ENCODE measurements around the gene CDC14B. TPM values are rescaled to one million over a fixed set of nuclear protein-coding genes. Genes with fewer than 3 reads are reported as not detected.

The CDC14B gene
- total RNA-seq, 6 experiments from 2014 or later: 13.7 to 38.0 (median 25.7) TPM

- peak overlapping the region in 1 of 3 donors; percentile 92 for H3K27ac ChIP-seq
- WGBS (ENCODE audit: insufficient coverage, low coverage, low lambda C conversion rate, missing lambda C conversion rate): 83% methylated on average over 7 of the region's 13 CpGs
- DNase-seq: no peak
- no peaks in the 10 kb centered on the region for H3K9me3 ChIP-seq
- ATAC-seq: no peak
- H3K4me1 ChIP-seq: peaks cover 0 to 48% (median 14%) of the 10 kb centered on the region in 4 donors
- TF ChIP-seq CTCF (IDR thresholded peaks at IDR 0.05) (no peak), POLR2A (IDR thresholded peaks at IDR 0.05) (no peak)
- intact Hi-C loops (cut with DNase I): no loop called here
- no peak overlapping the region for H3K4me3 ChIP-seq
- H3K36me3 ChIP-seq: peaks cover 0 to 3% (median 0%) of the 10 kb centered on the region in 4 donors
- H3K27me3 ChIP-seq: no peaks in the 10 kb centered on the region
Observed at GRCh38 chr9:96493757-96494156, 125.9 kb downstream of the CDC14B start.

GRCh38 chr9:96492993-96493531 is 126.6 kb downstream of the CDC14B start:
- no peaks in the 10 kb centered on the region for H3K9me3 ChIP-seq
- no peak overlapping the region for H3K4me3 ChIP-seq
- peak overlapping the region in 2 of 3 donors; percentile 73 to 92 for H3K27ac ChIP-seq
- ATAC-seq (no peak), DNase-seq (no peak)
- H3K4me1 ChIP-seq: peaks cover 0 to 55% (median 15%) of the 10 kb centered on the region in 4 donors
- H3K27me3 ChIP-seq: no peaks in the 10 kb centered on the region
- TF ChIP-seq POLR2A (IDR thresholded peaks at IDR 0.05) (no peak), CTCF (IDR thresholded peaks at IDR 0.05) (no peak)
- intact Hi-C loops (cut with DNase I): no loop called here
- H3K36me3 ChIP-seq: peaks cover 0 to 3% (median 0%) of the 10 kb centered on the region in 4 donors
- WGBS (ENCODE audit: insufficient coverage, low coverage, low lambda C conversion rate, missing lambda C conversion rate): 97% methylated on average over 5 of the region's 12 CpGs

DNA sequence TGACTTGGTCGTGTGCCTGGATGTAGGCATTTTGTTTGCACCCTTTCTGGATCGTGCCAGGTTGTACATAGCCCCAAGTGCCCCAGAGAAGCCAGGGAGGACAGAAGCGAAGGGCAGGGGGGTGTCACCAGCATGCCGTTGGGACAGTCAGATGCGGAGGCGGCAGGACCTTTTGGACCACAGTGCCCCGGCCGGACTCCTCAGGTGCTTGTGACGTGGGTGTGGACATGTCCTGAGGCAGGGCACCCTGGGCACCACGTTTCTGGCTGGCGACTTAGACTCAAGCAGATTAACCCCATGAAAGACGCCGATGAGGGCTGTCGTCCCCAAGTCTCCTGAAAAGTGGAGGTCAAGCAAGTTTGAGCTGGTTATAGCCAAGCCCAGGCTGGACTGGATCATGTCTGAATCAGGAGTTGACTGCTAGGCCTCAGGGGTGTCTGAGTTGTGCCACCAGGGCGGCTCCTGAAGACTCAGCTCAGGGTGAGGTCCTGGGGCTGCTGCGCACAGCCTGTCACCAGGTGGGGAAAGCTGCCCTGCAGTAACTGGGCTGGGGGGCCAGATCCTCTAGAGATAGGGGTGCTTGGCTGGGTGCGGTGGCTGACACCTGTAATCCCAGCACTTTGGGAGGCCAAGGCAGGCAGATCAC is 127.6 kb downstream of the CDC14B start:
- peaks cover 0 to 3% (median 0%) of the 10 kb centered on the region in 4 donors for H3K36me3 ChIP-seq
- no peaks in the 10 kb centered on the region for H3K27me3 ChIP-seq
- H3K9me3 ChIP-seq: no peaks in the 10 kb centered on the region
- intact Hi-C loops (cut with DNase I): no loop called here
- H3K27ac ChIP-seq: peak overlapping the region; percentile 65 to 92 (median 73)
- peak overlapping the region in 1 of 3 donors; percentile 29 for H3K4me3 ChIP-seq
- WGBS (ENCODE audit: insufficient coverage, low coverage, low lambda C conversion rate, missing lambda C conversion rate): 40% methylated on average over 1 of the region's 17 CpGs
- peak; percentile 64 to 74 (median 68) for ATAC-seq
- TF ChIP-seq POLR2A (IDR thresholded peaks at IDR 0.05) (no peak), CTCF (IDR thresholded peaks at IDR 0.05) (no peak)
- H3K4me1 ChIP-seq: peaks cover 0 to 63% (median 17%) of the 10 kb centered on the region in 4 donors
- peak; percentile 72 to 92 (median 85) for DNase-seq

- H3K4me1 ChIP-seq: peaks cover 0 to 70% (median 17%) of the 10 kb centered on the region in 4 donors
- intact Hi-C loops (cut with DNase I): no loop called here
- DNase-seq: peak in 1 of 3 donors; percentile 69
- H3K9me3 ChIP-seq: no peaks in the 10 kb centered on the region
- peaks cover 0 to 3% (median 0%) of the 10 kb centered on the region in 4 donors for H3K36me3 ChIP-seq
- H3K27ac ChIP-seq: peak overlapping the region; percentile 73 to 92 (median 80)
- H3K27me3 ChIP-seq: no peaks in the 10 kb centered on the region
- WGBS (ENCODE audit: insufficient coverage, low coverage, low lambda C conversion rate, missing lambda C conversion rate): 28% methylated on average over 7 of the region's 10 CpGs
- ATAC-seq: peak; percentile 64 to 83 (median 74)
- H3K4me3 ChIP-seq: peak overlapping the region in 1 of 3 donors; percentile 29
- TF ChIP-seq CTCF (IDR thresholded peaks at IDR 0.05) (no peak), POLR2A (IDR thresholded peaks at IDR 0.05) (no peak)
Observed at GRCh38 chr9:96491079-96491879, 128.4 kb downstream of the CDC14B start.
